Prostate gland (tissue), 2 donors: ENCODE results near the gene CDKL1.

Experiments used
- POLR2A ChIP-seq: fragments of 450-650 bp; IDR thresholded peaks from one replicate; pipeline ENCODE4 v1.6.1; 2016; ENCODE audit warnings: antibody characterized with exemption, mild to moderate bottlenecking
- TF ChIP-seq, protein P1 (sequence below), 4 experiments: fragments of 200-600 bp in 2 of 4; fragments of 450-650 bp in 2 of 4; sonication (generic) in 2 of 4; IDR thresholded peaks; 1 replicate in 3 of 4; 2 replicates in 1 of 4; pipeline ENCODE4 v1.5.1; 2016 to 2019; ENCODE audit warnings: antibody characterized with exemption in 4 of 4, mild to moderate bottlenecking in 2 of 4, moderate library complexity in 2 of 4

DNA sequence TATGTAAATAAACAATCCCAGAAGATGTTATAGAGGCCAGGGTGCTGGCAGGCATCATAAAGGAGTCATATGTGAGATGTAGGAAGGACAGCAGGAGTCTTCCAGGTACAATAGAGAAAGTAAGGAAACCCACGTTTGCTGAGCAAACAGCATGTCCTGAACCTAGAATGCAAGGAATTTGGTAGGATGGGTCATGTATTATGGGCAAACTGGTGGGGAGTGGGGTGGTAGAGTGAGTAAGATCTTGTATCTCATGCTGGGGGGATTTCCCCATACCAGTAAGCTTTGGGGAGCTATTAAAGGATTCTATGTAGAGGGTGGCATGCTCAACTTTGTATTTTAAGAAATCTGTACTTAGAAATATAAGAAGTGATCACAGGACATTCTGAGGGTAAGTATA is 41.0 kb downstream of the CDKL1 start:
- TF ChIP-seq, protein P1, sequence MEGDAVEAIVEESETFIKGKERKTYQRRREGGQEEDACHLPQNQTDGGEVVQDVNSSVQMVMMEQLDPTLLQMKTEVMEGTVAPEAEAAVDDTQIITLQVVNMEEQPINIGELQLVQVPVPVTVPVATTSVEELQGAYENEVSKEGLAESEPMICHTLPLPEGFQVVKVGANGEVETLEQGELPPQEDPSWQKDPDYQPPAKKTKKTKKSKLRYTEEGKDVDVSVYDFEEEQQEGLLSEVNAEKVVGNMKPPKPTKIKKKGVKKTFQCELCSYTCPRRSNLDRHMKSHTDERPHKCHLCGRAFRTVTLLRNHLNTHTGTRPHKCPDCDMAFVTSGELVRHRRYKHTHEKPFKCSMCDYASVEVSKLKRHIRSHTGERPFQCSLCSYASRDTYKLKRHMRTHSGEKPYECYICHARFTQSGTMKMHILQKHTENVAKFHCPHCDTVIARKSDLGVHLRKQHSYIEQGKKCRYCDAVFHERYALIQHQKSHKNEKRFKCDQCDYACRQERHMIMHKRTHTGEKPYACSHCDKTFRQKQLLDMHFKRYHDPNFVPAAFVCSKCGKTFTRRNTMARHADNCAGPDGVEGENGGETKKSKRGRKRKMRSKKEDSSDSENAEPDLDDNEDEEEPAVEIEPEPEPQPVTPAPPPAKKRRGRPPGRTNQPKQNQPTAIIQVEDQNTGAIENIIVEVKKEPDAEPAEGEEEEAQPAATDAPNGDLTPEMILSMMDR (IDR thresholded peaks at IDR 0.05): no peak
- TF ChIP-seq POLR2A: no peak
